HFF-Myc (cell line): ENCODE results near the gene CHL1.

Source experiments
- DNase-seq: peaks from one replicate; pipeline ENCODE4 v3.0.0-alpha.2; 2011; ENCODE audit warnings: low read depth; ENCODE audit errors: extremely low read depth
- H3K4me3 ChIP-seq: replicated peaks from 2 replicates; pipeline ENCODE4 v1.5.1; 2011; ENCODE audit warnings: low read depth, mild to moderate bottlenecking, control low read depth, low read length
- TF ChIP-seq, protein P1 (sequence below): IDR thresholded peaks from 2 replicates; pipeline ENCODE4 v1.5.1; 2012; ENCODE audit warnings: mild to moderate bottlenecking, low read depth, low read length, control low read depth; ENCODE audit errors: missing control alignments

CHL1 gene

DNA sequence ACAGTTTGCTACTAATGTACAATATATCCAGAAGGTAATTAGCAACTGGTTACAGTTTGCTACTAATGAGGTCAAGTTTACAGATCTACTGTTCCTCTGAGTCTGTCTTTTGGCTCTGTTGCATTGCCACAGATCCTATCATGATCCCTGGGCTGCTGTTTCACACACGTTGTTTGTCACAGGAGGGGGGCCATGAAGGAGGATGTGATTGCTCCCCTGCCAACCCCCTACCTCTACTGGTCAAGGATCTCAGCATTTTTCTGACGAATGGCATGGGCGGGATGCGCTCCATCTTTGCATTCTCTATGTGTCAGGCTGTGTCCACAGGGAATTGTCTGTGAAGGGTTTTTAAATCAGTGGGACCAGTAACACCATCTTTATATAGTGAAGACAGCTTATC, 91.9 kb downstream of the CHL1 start:
- no peak for DNase-seq
- TF ChIP-seq, protein P1, sequence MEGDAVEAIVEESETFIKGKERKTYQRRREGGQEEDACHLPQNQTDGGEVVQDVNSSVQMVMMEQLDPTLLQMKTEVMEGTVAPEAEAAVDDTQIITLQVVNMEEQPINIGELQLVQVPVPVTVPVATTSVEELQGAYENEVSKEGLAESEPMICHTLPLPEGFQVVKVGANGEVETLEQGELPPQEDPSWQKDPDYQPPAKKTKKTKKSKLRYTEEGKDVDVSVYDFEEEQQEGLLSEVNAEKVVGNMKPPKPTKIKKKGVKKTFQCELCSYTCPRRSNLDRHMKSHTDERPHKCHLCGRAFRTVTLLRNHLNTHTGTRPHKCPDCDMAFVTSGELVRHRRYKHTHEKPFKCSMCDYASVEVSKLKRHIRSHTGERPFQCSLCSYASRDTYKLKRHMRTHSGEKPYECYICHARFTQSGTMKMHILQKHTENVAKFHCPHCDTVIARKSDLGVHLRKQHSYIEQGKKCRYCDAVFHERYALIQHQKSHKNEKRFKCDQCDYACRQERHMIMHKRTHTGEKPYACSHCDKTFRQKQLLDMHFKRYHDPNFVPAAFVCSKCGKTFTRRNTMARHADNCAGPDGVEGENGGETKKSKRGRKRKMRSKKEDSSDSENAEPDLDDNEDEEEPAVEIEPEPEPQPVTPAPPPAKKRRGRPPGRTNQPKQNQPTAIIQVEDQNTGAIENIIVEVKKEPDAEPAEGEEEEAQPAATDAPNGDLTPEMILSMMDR = no peak

DNA sequence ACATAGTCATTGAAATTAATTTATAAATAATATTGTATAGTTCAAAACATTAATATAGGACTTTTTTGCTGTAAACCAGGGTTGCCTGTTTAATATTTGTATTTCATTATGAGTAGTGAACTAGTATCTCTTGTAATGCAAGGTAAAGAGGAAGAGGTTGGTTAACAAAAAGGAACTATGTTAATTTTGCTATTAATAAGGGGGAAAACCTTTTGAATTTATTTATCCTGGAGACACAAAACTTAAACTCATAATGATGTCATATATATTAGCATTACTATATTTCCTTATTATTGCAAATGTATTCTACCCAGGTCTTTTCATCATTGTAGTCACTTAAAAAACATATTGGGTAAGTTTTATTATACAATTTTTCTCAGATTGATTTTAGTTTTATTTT, 94.5 kb downstream of the CHL1 start:
- TF ChIP-seq, protein P1 = no peak
- no peak for DNase-seq

More for the DNA sequence above, 91.9 kb downstream of the CHL1 start:
- H3K4me3 ChIP-seq = no peak overlapping the region

DNA sequence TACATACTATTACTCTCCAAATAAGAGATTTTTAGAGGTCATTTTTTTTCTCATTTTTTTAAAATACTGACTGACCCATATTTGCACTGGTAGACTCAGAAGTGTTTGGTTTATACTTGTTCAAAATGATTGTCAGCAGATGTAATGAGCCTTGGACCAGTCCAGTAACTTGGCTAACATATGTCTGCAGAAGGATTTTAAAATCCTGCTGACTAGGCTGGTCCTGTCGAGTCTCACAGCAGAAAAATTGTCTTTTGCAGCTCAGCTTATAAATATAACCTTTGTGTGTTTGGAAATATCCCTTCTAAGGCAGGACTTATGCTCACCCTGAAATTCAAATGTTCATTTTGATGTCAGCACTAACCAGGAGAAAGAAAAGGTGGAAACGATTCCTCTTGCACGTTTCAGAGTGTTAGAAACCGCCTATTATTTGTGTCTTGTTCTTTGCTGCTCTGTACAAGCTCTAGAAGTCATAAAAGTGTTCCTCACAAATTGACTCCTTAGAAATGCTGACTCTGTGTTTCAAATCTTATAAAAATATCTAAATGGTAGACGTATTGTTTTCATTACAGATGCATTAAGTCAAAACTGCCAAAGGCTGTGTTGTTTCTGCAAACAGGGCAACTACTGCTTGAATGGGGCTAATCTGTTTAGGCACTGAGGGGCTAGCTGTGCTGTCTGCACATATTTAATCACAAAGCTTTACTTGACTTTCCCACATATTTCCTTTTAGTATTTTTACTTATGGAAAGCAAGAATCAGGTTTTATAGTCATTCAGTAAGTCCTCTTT, 95.3 kb downstream of the CHL1 start:
- H3K4me3 ChIP-seq = no peak overlapping the region
- DNase-seq = no peak
- TF ChIP-seq, protein P1 = no peak

More for the DNA sequence above, 94.5 kb downstream of the CHL1 start:
- no peak overlapping the region for H3K4me3 ChIP-seq

DNA sequence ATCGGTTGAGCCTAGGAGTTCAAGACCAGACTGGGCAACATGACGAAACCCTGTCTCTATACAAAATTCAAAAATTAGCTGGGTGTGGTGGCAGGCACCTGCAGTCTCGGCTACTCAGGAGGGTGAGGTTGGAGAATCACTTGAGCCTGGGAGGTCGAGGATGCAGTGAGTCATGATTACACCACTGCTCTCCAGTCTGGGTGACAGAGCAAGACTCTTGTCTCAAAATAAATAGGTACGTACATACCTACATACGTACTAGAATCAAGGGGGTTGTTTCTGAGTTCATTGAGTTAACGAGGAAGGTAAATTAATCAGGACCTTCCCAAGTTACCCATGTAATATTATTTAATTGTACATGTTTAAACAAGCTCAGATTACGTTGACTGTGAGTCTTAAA, 97.5 kb downstream of the CHL1 start:
- no peak for DNase-seq
- TF ChIP-seq, protein P1 = no peak

DNA sequence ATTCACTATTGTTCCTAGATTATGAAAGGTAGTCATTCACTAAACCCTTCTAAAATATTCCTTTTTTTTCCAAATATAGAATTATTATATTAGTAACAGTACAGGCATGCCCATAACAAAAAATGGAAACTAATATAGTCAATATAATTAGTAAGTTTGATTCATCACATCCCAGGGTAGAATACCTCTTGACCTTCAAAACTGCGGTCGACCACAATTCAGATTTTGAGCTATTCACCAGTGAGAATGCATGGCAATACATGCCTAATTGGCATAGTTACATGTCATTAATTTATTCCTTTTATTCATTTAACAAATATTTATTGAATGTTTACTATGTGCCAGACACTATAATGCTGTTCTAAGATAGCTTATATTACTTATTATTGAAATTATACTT, 98.0 kb downstream of the CHL1 start:
- H3K4me3 ChIP-seq = no peak overlapping the region
- TF ChIP-seq, protein P1 = no peak
- no peak for DNase-seq

More for the DNA sequence above, 97.5 kb downstream of the CHL1 start:
- no peak overlapping the region for H3K4me3 ChIP-seq

DNA sequence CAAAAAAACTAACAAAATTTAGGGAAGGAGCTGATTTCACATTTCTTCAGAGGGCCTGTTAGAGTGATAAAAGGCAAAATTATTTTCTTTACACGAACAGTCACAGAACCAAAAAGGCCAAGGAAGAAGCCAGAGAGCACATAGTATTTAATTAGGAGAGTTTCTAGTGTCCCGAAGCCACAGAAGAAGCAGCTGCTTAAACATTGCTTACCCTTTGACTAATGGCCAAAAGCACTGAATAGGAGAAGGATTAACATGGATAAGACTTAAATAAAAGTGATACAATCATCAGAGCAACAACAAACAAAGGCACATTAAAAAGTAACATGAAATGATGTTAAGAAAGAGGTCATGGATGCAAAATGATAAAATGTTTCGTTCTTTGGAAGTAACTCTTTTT, 98.6 kb downstream of the CHL1 start:
- TF ChIP-seq, protein P1 = no peak
- no peak overlapping the region for H3K4me3 ChIP-seq
- DNase-seq = no peak
